ENCODE measurements around the gene KIF3C.
"Not testable (repeated sequence)": the region's sequence is repeated elsewhere in the genome, so short reads cannot be mapped to it uniquely, and the experiment has no call there.

The KIF3C gene

DNA sequence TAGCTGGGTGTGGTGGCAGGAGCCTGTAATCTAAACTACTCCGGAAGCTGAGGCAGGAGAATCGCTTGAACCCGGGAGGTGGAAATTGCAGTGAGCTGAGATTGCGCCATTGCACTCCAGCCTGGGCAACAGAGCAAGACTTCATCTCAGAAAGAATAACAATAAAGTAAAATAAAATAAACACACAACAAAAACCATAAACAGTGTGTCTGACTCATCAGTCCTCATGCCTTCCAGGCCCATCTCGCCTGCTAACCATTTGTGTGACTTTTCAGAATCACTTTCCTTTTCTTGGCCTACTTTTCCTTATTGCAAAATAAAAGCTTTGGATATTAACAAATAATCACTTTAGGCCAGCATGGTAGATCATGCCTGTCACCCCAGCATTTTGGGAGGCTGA is 62.0 kb downstream of the KIF3C start:
- Histone ChIP-seq H3K9ac (ENCODE audit: low read length) (no peak overlapping the region), H3K27ac (ENCODE audit: low read depth, low read length) (no peak overlapping the region), H3K36me3 (ENCODE audit: control insufficient read depth, insufficient read depth, low read length) (no peaks in the 10 kb centered on the region), H4K8ac (ENCODE audit: low read depth, low read length) (no peak overlapping the region), H3K4me3 (ENCODE audit: low read length) (no peak overlapping the region), H3K79me1 (ENCODE audit: low read length) (no peaks in the 10 kb centered on the region), H3K27me3 (ENCODE audit: insufficient read depth, low read length, poor library complexity) (no peaks in the 10 kb centered on the region), H3K56ac (ENCODE audit: low read length) (no peak overlapping the region), H2AK5ac (ENCODE audit: low read length) (no peak overlapping the region), H3K23ac (ENCODE audit: low read length) (no peak overlapping the region), H2BK15ac (replicated peaks; ENCODE audit: low read depth) (no peak overlapping the region), H3K18ac (ENCODE audit: low read length) (no peak overlapping the region), H3K4ac (ENCODE audit: low read depth, low read length) (no peak overlapping the region), H3K79me2 (ENCODE audit: control insufficient read depth, insufficient read depth, low read length) (no peaks in the 10 kb centered on the region), H3K4me2 (ENCODE audit: low read length) (no peak overlapping the region), H3K4me1 (ENCODE audit: control insufficient read depth, low read depth, low read length) (no peaks in the 10 kb centered on the region), H2BK120ac (ENCODE audit: low read depth, low read length) (no peak overlapping the region), H4K5ac (ENCODE audit: low read length) (no peak overlapping the region), H2BK5ac (ENCODE audit: low read length) (no peak overlapping the region)
- WGBS (ENCODE audit: extremely low coverage, insufficient coverage, low lambda C conversion rate), result no CpG with 5 or more reads among the region's 5 CpGs
- DNase-seq, result no peak

DNA sequence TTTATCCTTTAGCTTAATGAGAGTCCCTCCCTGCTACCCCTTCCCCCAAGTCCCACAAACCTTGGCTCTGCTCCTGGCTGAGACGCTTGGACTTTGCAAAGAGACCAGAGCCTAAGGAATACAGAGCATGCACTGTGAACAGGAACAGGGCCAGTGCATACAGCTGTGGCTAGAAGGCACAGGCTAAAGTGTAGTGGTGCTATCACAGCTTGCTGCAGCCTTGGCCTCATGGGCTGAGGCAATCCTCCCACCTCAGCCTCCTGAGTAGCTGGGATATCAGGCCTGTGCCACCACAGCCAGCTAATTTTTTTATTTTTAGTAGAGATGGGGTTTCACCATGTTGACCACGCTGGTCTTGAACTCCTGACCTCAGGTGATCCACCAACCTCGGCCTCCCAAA is 64.5 kb downstream of the KIF3C start:
- Histone ChIP-seq H3K56ac (ENCODE audit: low read length) (no peak overlapping the region), H2BK15ac (replicated peaks; ENCODE audit: low read depth) (no peak overlapping the region), H3K79me2 (ENCODE audit: control insufficient read depth, insufficient read depth, low read length) (no peaks in the 10 kb centered on the region), H2AK5ac (ENCODE audit: low read length) (no peak overlapping the region), H3K36me3 (ENCODE audit: control insufficient read depth, insufficient read depth, low read length) (no peaks in the 10 kb centered on the region), H3K4me3 (ENCODE audit: low read length) (no peak overlapping the region), H2BK120ac (ENCODE audit: low read depth, low read length) (no peak overlapping the region), H3K23ac (ENCODE audit: low read length) (no peak overlapping the region), H3K4me2 (ENCODE audit: low read length) (no peak overlapping the region), H3K18ac (ENCODE audit: low read length) (no peak overlapping the region), H3K27ac (ENCODE audit: low read depth, low read length) (no peak overlapping the region), H3K4me1 (ENCODE audit: control insufficient read depth, low read depth, low read length) (no peaks in the 10 kb centered on the region), H3K4ac (ENCODE audit: low read depth, low read length) (no peak overlapping the region), H3K79me1 (ENCODE audit: low read length) (no peaks in the 10 kb centered on the region), H3K9ac (ENCODE audit: low read length) (no peak overlapping the region), H4K8ac (ENCODE audit: low read depth, low read length) (no peak overlapping the region), H2BK5ac (ENCODE audit: low read length) (no peak overlapping the region), H4K5ac (ENCODE audit: low read length) (no peak overlapping the region), H3K27me3 (ENCODE audit: insufficient read depth, low read length, poor library complexity) (no peaks in the 10 kb centered on the region)
- no CpG with 5 or more reads among the region's 3 CpGs for WGBS (ENCODE audit: extremely low coverage, insufficient coverage, low lambda C conversion rate)
- no peak for DNase-seq

DNA sequence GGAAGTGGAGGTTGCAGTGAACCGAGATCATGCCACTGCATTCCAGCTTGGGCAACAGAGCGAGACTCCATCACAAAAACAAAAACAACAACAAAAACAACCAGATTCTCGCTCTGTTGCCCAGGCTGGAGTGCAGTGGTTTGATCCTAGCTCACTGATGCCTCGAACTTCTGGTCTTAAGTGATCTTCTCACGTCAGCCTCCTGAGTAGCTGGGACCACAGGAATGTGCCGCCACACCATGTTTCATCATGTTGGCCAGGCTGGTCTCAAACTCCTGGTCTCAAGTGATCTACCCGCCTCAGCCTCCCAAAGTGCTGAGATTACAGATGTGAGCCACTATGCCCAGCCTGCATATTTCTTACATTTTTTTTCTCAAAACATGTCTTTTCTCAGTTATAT is 64.9 kb downstream of the KIF3C start:
- not testable (repeated sequence) for H3K27ac ChIP-seq (ENCODE audit: low read depth, low read length); H3K4me1 ChIP-seq (ENCODE audit: control insufficient read depth, low read depth, low read length); H3K18ac ChIP-seq (ENCODE audit: low read length); H3K79me1 ChIP-seq (ENCODE audit: low read length); H2BK5ac ChIP-seq (ENCODE audit: low read length); H3K36me3 ChIP-seq (ENCODE audit: control insufficient read depth, insufficient read depth, low read length); H3K4me2 ChIP-seq (ENCODE audit: low read length); H3K79me2 ChIP-seq (ENCODE audit: control insufficient read depth, insufficient read depth, low read length); H3K23ac ChIP-seq (ENCODE audit: low read length); H4K8ac ChIP-seq (ENCODE audit: low read depth, low read length); H3K27me3 ChIP-seq (ENCODE audit: insufficient read depth, low read length, poor library complexity); H2AK5ac ChIP-seq (ENCODE audit: low read length); H4K5ac ChIP-seq (ENCODE audit: low read length); H3K4me3 ChIP-seq (ENCODE audit: low read length); H2BK120ac ChIP-seq (ENCODE audit: low read depth, low read length); H2BK15ac ChIP-seq (replicated peaks; ENCODE audit: low read depth); H3K9ac ChIP-seq (ENCODE audit: low read length); H3K4ac ChIP-seq (ENCODE audit: low read depth, low read length); H3K56ac ChIP-seq (ENCODE audit: low read length)
- WGBS (ENCODE audit: extremely low coverage, insufficient coverage, low lambda C conversion rate), result no CpG with 5 or more reads among the region's 7 CpGs
- peak; percentile 17 for DNase-seq

DNA sequence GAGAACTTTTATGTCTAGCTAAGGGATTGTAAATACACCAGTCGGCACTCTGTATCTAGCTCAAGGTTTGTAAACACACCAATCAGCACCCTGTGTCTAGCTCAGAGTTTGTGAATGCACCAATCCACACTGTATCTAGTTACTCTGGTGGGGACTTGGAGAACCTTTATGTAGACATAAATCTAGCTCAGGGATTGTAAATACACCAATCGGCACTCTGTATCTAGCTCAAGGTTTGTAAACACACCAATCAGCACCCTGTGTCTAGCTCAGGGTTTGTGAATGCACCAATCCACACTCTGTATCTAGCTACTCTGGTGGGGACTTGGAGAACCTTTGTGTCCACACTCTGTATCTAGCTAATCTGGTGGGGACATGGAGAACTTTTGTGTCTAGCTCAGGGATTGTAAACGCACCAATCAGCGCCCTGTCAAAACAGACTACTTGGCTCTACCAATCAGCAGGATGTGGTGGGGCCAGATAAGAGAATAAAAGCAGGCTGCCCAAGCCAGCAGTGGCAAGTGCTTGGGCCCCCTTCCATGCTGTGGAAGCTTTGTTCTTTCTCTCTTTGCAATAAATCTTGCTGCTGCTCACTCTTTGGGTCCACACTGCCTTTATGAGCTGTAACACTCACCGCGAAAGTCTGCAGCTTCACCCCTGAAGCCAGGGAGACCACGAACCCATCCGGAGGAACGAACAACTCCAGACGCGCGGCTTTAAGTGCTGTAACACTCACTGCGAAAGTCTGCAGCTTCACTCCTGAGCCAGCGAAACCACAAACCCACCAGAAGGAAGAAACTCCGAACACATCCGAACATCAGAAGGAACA is 66.1 kb downstream of the KIF3C start:
- H3K4me1 ChIP-seq (ENCODE audit: control insufficient read depth, low read depth, low read length); H4K8ac ChIP-seq (ENCODE audit: low read depth, low read length); H3K56ac ChIP-seq (ENCODE audit: low read length); H2BK120ac ChIP-seq (ENCODE audit: low read depth, low read length); H3K23ac ChIP-seq (ENCODE audit: low read length); H3K4ac ChIP-seq (ENCODE audit: low read depth, low read length); H3K9ac ChIP-seq (ENCODE audit: low read length); H3K4me3 ChIP-seq (ENCODE audit: low read length); H3K36me3 ChIP-seq (ENCODE audit: control insufficient read depth, insufficient read depth, low read length); H4K5ac ChIP-seq (ENCODE audit: low read length); DNase-seq; H3K18ac ChIP-seq (ENCODE audit: low read length); H3K27me3 ChIP-seq (ENCODE audit: insufficient read depth, low read length, poor library complexity); H3K4me2 ChIP-seq (ENCODE audit: low read length); H2BK15ac ChIP-seq (replicated peaks; ENCODE audit: low read depth); H2BK5ac ChIP-seq (ENCODE audit: low read length); H3K79me1 ChIP-seq (ENCODE audit: low read length); H3K27ac ChIP-seq (ENCODE audit: low read depth, low read length); H3K79me2 ChIP-seq (ENCODE audit: control insufficient read depth, insufficient read depth, low read length); H2AK5ac ChIP-seq (ENCODE audit: low read length): not testable (repeated sequence)
- no CpG with 5 or more reads among the region's 16 CpGs for WGBS (ENCODE audit: extremely low coverage, insufficient coverage, low lambda C conversion rate)

DNA sequence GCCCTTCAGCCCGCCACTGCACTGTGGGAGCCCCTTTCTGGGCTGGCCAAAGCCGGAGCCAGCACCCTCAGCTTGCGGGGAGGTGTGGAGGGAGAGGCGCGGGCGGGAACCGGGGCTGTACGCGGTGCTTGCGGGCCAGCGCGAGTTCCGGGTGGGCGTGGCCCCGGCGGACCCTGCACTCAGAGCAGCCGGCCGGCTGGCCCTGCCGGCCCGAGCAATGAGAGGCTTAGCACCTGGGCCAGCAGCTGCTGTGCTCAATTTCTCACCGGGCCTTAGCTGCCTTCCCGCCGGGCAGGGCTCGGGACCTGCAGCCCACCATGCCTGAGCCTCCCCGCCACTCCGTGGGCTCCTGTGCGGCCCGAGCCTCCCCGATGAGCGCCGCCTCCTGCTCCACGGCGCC is 66.9 kb downstream of the KIF3C start:
- H2BK120ac ChIP-seq (ENCODE audit: low read depth, low read length); H3K27ac ChIP-seq (ENCODE audit: low read depth, low read length); H3K4me2 ChIP-seq (ENCODE audit: low read length); H3K9ac ChIP-seq (ENCODE audit: low read length); H3K18ac ChIP-seq (ENCODE audit: low read length); H2AK5ac ChIP-seq (ENCODE audit: low read length); H3K27me3 ChIP-seq (ENCODE audit: insufficient read depth, low read length, poor library complexity); H3K56ac ChIP-seq (ENCODE audit: low read length); DNase-seq; H2BK15ac ChIP-seq (replicated peaks; ENCODE audit: low read depth); H4K8ac ChIP-seq (ENCODE audit: low read depth, low read length); H3K4ac ChIP-seq (ENCODE audit: low read depth, low read length); H3K79me2 ChIP-seq (ENCODE audit: control insufficient read depth, insufficient read depth, low read length); H2BK5ac ChIP-seq (ENCODE audit: low read length); H3K4me3 ChIP-seq (ENCODE audit: low read length); H3K36me3 ChIP-seq (ENCODE audit: control insufficient read depth, insufficient read depth, low read length); H3K23ac ChIP-seq (ENCODE audit: low read length); H4K5ac ChIP-seq (ENCODE audit: low read length); H3K79me1 ChIP-seq (ENCODE audit: low read length); H3K4me1 ChIP-seq (ENCODE audit: control insufficient read depth, low read depth, low read length): not testable (repeated sequence)
- no CpG with 5 or more reads among the region's 33 CpGs for WGBS (ENCODE audit: extremely low coverage, insufficient coverage, low lambda C conversion rate)

DNA sequence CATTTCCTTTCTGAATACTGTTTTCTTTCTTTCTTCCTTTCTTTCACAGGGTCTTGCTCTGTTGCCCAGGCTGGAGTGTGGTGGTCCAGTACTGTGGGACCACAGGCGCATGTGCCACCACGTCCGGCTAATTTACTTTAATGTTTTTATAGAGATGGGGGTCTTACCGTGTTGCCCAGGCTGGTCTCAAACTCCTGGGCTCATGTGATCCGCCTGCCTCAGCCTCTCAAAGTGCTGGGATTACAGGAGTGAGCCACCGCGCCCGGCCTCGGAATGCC is 68.7 kb downstream of the KIF3C start:
- Histone ChIP-seq H3K4ac (ENCODE audit: low read depth, low read length) (peak overlapping the region; percentile 62), H3K27ac (ENCODE audit: low read depth, low read length) (peak overlapping the region; percentile 44), H3K18ac (ENCODE audit: low read length) (peak overlapping the region; percentile 21)
- no CpG with 5 or more reads among the region's 9 CpGs for WGBS (ENCODE audit: extremely low coverage, insufficient coverage, low lambda C conversion rate)
- not testable (repeated sequence) for H3K4me2 ChIP-seq (ENCODE audit: low read length); H3K79me2 ChIP-seq (ENCODE audit: control insufficient read depth, insufficient read depth, low read length); H2BK15ac ChIP-seq (replicated peaks; ENCODE audit: low read depth); H3K4me3 ChIP-seq (ENCODE audit: low read length); H3K23ac ChIP-seq (ENCODE audit: low read length); H2AK5ac ChIP-seq (ENCODE audit: low read length); H3K36me3 ChIP-seq (ENCODE audit: control insufficient read depth, insufficient read depth, low read length); H3K27me3 ChIP-seq (ENCODE audit: insufficient read depth, low read length, poor library complexity); H3K56ac ChIP-seq (ENCODE audit: low read length); H2BK120ac ChIP-seq (ENCODE audit: low read depth, low read length); H3K9ac ChIP-seq (ENCODE audit: low read length); H4K8ac ChIP-seq (ENCODE audit: low read depth, low read length); H4K5ac ChIP-seq (ENCODE audit: low read length); H3K4me1 ChIP-seq (ENCODE audit: control insufficient read depth, low read depth, low read length); H3K79me1 ChIP-seq (ENCODE audit: low read length); H2BK5ac ChIP-seq (ENCODE audit: low read length)
- peak; percentile 21 for DNase-seq

All from mesendoderm (in vitro differentiated cells).